Karpas-422 (cell line): ENCODE measurements around the gene DND1. TPM values are rescaled to one million over a fixed set of nuclear protein-coding genes. Genes with fewer than 3 reads are reported as not detected.
"Not testable (repeated sequence)": the region's sequence is repeated elsewhere in the genome, so short reads cannot be mapped to it uniquely, and the experiment has no call there.

Source experiments
- DNase-seq: peaks from one replicate; pipeline ENCODE4 v3.0.0-alpha.2; 2015
- H2AFZ ChIP-seq: fragments of 200-600 bp; sonication (generic); 2 replicates; pipeline ENCODE4 v1.6.1; 2014; ENCODE audit warnings: antibody characterized with exemption, low read length, mixed read lengths
- H3K27ac ChIP-seq: fragments of 200-600 bp; sonication (generic); 2 replicates; pipeline ENCODE4 v1.5.1; 2014; ENCODE audit warnings: mild to moderate bottlenecking, low read length, moderate library complexity
- H3K27me3 ChIP-seq: fragments of 200-600 bp; sonication (generic); 2 replicates; pipeline ENCODE4 v1.6.1; 2014; ENCODE audit warnings: low read length, mixed read lengths
- H3K36me3 ChIP-seq: fragments of 200-600 bp; sonication (generic); 2 replicates; pipeline ENCODE4 v1.6.1; 2014; ENCODE audit warnings: low read length, mixed read lengths; ENCODE audit not compliant: insufficient read depth
- H3K4me1 ChIP-seq: fragments of 200-600 bp; sonication (generic); 2 replicates; pipeline ENCODE4 v1.6.1; 2014; ENCODE audit warnings: mild to moderate bottlenecking, low read length, mixed read lengths
- H3K4me2 ChIP-seq: fragments of 200-600 bp; sonication (generic); 2 replicates; pipeline ENCODE4 v1.6.1; 2014; ENCODE audit warnings: low read length, low read depth, mild to moderate bottlenecking; ENCODE audit not compliant: poor library complexity, severe bottlenecking
- H3K4me3 ChIP-seq: fragments of 200-600 bp; sonication (generic); 2 replicates; pipeline ENCODE4 v1.5.1; 2014; ENCODE audit warnings: mild to moderate bottlenecking, antibody characterized with exemption, low read length, mixed read lengths
- H3K79me2 ChIP-seq: fragments of 200-600 bp; sonication (generic); 2 replicates; pipeline ENCODE4 v1.6.1; 2014; ENCODE audit warnings: mild to moderate bottlenecking, low read length, mixed read lengths
- H3K9ac ChIP-seq: fragments of 200-600 bp; sonication (generic); 2 replicates; pipeline ENCODE4 v1.6.0; 2014; ENCODE audit warnings: low read length
- H3K9me2 ChIP-seq: fragments of 200-600 bp; sonication (generic), shearing (Covaris generic); replicated peaks from 2 replicates; pipeline ENCODE4 v1.6.0; 2014; ENCODE audit warnings: mild to moderate bottlenecking, low read length, moderate library complexity; ENCODE audit not compliant: insufficient read depth
- H3K9me3 ChIP-seq: fragments of 300-700, 200-600 bp; sonication (generic); 2 replicates; pipeline ENCODE4 v1.6.1; 2014; ENCODE audit warnings: low read length, mixed read lengths
- H4K20me1 ChIP-seq: fragments of 200-600 bp; sonication (generic); 2 replicates; pipeline ENCODE4 v1.6.1; 2014; ENCODE audit warnings: mild to moderate bottlenecking, antibody characterized with exemption, low read length, low read depth; ENCODE audit not compliant: insufficient read depth
- total RNA-seq: library from RNA; depleted of rRNA; stranded (reverse); fragments of >200 nt; shearing (Covaris generic); gene quantifications from 2 replicates; pipeline ENCODE4 v1.2.3, GENCODE V29; 2014; ENCODE audit warnings: low replicate concordance

DND1 gene
- total RNA-seq, 1 experiment from 2014 or later: 0.71 TPM

- no peak overlapping the region for H2AFZ ChIP-seq
- peaks cover 55% of the 10 kb centered on the region for H3K36me3 ChIP-seq
- H3K9me2 ChIP-seq: no peaks in the 10 kb centered on the region
- DNase-seq: no peak
- H3K4me3 ChIP-seq: peak overlapping the region; percentile 81
- H3K4me2 ChIP-seq: peak overlapping the region; percentile 74
- H3K9me3 ChIP-seq: no peaks in the 10 kb centered on the region
- H3K27ac ChIP-seq: no peak overlapping the region
- peaks cover 22% of the 10 kb centered on the region for H3K4me1 ChIP-seq
- no peaks in the 10 kb centered on the region for H3K27me3 ChIP-seq
- H4K20me1 ChIP-seq: peaks cover 7% of the 10 kb centered on the region; the same call in 1 of the 2 replicates
- peak overlapping the region; percentile 88 for H3K9ac ChIP-seq
- peaks cover 43% of the 10 kb centered on the region for H3K79me2 ChIP-seq
Measured at GRCh38 chr5:140664030-140664358, 9.4 kb downstream of the DND1 start.

GRCh38 chr5:140660371-140660770, 13.0 kb downstream of the DND1 start:
- not testable (repeated sequence) for H3K9ac ChIP-seq, H3K9me3 ChIP-seq
- H3K36me3 ChIP-seq: peaks cover 49% of the 10 kb centered on the region

GRCh38 chr5:140658870-140659269, 14.5 kb downstream of the DND1 start:
- Histone ChIP-seq H3K4me3 (no peak overlapping the region), H3K4me2 (no peak overlapping the region), H2AFZ (no peak overlapping the region), H3K36me3 (peaks cover 61% of the 10 kb centered on the region), H3K27me3 (no peaks in the 10 kb centered on the region), H3K9ac (no peak overlapping the region), H3K9me2 (no peaks in the 10 kb centered on the region), H3K4me1 (peaks cover under 1% of the 10 kb centered on the region), H3K9me3 (no peaks in the 10 kb centered on the region), H4K20me1 (no peaks in the 10 kb centered on the region), H3K79me2 (no peaks in the 10 kb centered on the region), H3K27ac (no peak overlapping the region)
- no peak for DNase-seq

More at GRCh38 chr5:140660371-140660770, 13.0 kb downstream of the DND1 start:
- not testable (repeated sequence) for H3K79me2 ChIP-seq, H3K4me2 ChIP-seq, DNase-seq, H3K4me3 ChIP-seq, H4K20me1 ChIP-seq, H3K9me2 ChIP-seq, H2AFZ ChIP-seq, H3K27ac ChIP-seq, H3K27me3 ChIP-seq, H3K4me1 ChIP-seq

GRCh38 chr5:140647042-140647419, 26.3 kb downstream of the DND1 start:
- peaks cover 21% of the 10 kb centered on the region; the same call in 1 of the 2 replicates for H3K36me3 ChIP-seq
- H3K9me2 ChIP-seq: no peaks in the 10 kb centered on the region
- H3K27me3 ChIP-seq: no peaks in the 10 kb centered on the region
- H3K9ac ChIP-seq: peak overlapping the region; percentile 90
- no peaks in the 10 kb centered on the region; the same call in 1 of the 2 replicates for H4K20me1 ChIP-seq
- DNase-seq: no peak
- peak overlapping the region; percentile 78 for H2AFZ ChIP-seq
- H3K79me2 ChIP-seq: peaks cover 57% of the 10 kb centered on the region
- H3K27ac ChIP-seq: no peak overlapping the region
- H3K9me3 ChIP-seq: no peaks in the 10 kb centered on the region
- H3K4me1 ChIP-seq: peaks cover 19% of the 10 kb centered on the region
- H3K4me2 ChIP-seq: peak overlapping the region; percentile 83
- H3K4me3 ChIP-seq: peak overlapping the region; percentile 95

GRCh38 chr5:140642718-140643117, 30.7 kb downstream of the DND1 start:
- Histone ChIP-seq H3K9me3 (no peaks in the 10 kb centered on the region), H3K4me3 (no peak overlapping the region), H3K9me2 (no peaks in the 10 kb centered on the region), H3K9ac (no peak overlapping the region), H3K27me3 (no peaks in the 10 kb centered on the region), H3K79me2 (peaks cover 56% of the 10 kb centered on the region), H4K20me1 (no peaks in the 10 kb centered on the region), H3K4me1 (peaks cover 29% of the 10 kb centered on the region), H3K4me2 (no peak overlapping the region), H3K27ac (no peak overlapping the region), H2AFZ (no peak overlapping the region), H3K36me3 (no peaks in the 10 kb centered on the region; the same call in 1 of the 2 replicates)
- DNase-seq: peak; percentile 35

- H3K4me3 ChIP-seq: no peak overlapping the region
- H2AFZ ChIP-seq: no peak overlapping the region
- no peaks in the 10 kb centered on the region for H3K9me2 ChIP-seq
- H3K79me2 ChIP-seq: peaks cover 49% of the 10 kb centered on the region
- H3K4me1 ChIP-seq: peaks cover 29% of the 10 kb centered on the region
- H3K9ac ChIP-seq: no peak overlapping the region
- no peaks in the 10 kb centered on the region; the same call in 1 of the 2 replicates for H3K36me3 ChIP-seq
- no peaks in the 10 kb centered on the region for H3K27me3 ChIP-seq
- H3K27ac ChIP-seq: no peak overlapping the region
- H4K20me1 ChIP-seq: no peaks in the 10 kb centered on the region
- no peak for DNase-seq
- no peak overlapping the region for H3K4me2 ChIP-seq
- H3K9me3 ChIP-seq: no peaks in the 10 kb centered on the region
Measured at GRCh38 chr5:140641716-140642115, 31.7 kb downstream of the DND1 start.

GRCh38 chr5:140639148-140639981, 34.0 kb downstream of the DND1 start, which contains the start of gene TMCO6:
TMCO6 (plus strand) TSS chr5:140639451; CDS start chr5:140639528, 77 bp downstream.
- H2AFZ ChIP-seq: peak within 1 kb of the TSS; percentile 99
- H4K20me1 ChIP-seq: no peaks in the 10 kb centered on the region
- H3K4me2 ChIP-seq: peak within 1 kb of the TSS; percentile 90
- peak; percentile 97 for DNase-seq
- no peaks in the 10 kb centered on the region; the same call in 1 of the 2 replicates for H3K36me3 ChIP-seq
- H3K4me1 ChIP-seq: peaks cover 17% of the 10 kb centered on the region
- H3K9ac ChIP-seq: peak within 1 kb of the TSS; percentile 89
- no peaks in the 10 kb centered on the region for H3K9me2 ChIP-seq
- H3K27me3 ChIP-seq: no peaks in the 10 kb centered on the region
- no peaks in the 10 kb centered on the region for H3K9me3 ChIP-seq
- H3K27ac ChIP-seq: peak within 1 kb of the TSS; percentile 38; the same call in 1 of the 2 replicates
- peaks cover 28% of the 10 kb centered on the region for H3K79me2 ChIP-seq
- H3K4me3 ChIP-seq: peak within 1 kb of the TSS; percentile 83

GRCh38 chr5:140638898-140639147, 34.6 kb downstream of the DND1 start:
- H3K79me2 ChIP-seq: peaks cover 23% of the 10 kb centered on the region

More at GRCh38 chr5:140638898-140639147, 34.6 kb downstream of the DND1 start:
- H2AFZ ChIP-seq: peak overlapping the region; percentile 99
- H4K20me1 ChIP-seq, H3K27ac ChIP-seq, H3K36me3 ChIP-seq, H3K27me3 ChIP-seq, H3K9me2 ChIP-seq, DNase-seq, H3K9me3 ChIP-seq: not testable (repeated sequence)
- peak overlapping the region; percentile 90 for H3K4me2 ChIP-seq
- H3K9ac ChIP-seq: peak overlapping the region; percentile 67
- H3K4me1 ChIP-seq: peaks cover 17% of the 10 kb centered on the region
- H3K4me3 ChIP-seq: peak overlapping the region; percentile 83
